GM18873 (cell line): ENCODE measurements around the gene DCDC1.

Experiments used
- ATAC-seq: cut with Tn5 transposase; IDR thresholded peaks from one replicate; pipeline ENCODE4 v1.9.1; 2021; ENCODE audit warnings: mild to moderate bottlenecking, moderate library complexity, moderate number of reproducible peaks; ENCODE audit not compliant: unreplicated experiment, low FRiP score

The DCDC1 gene

GRCh38 chr11:31114442-31114841 is 255.1 kb downstream of the DCDC1 start:
- no peak for ATAC-seq

GRCh38 chr11:31110830-31111229 is 258.7 kb downstream of the DCDC1 start:
- no peak for ATAC-seq

- no peak for ATAC-seq
Measured at GRCh38 chr11:31109446-31109845, 260.1 kb downstream of the DCDC1 start.

- ATAC-seq, result no peak
Measured at GRCh38 chr11:31107649-31108048, 261.9 kb downstream of the DCDC1 start.

- peak; percentile 86 for ATAC-seq
Measured at GRCh38 chr11:31106968-31107576, 262.5 kb downstream of the DCDC1 start.

GRCh38 chr11:31106326-31106725 is 263.2 kb downstream of the DCDC1 start:
- no peak for ATAC-seq

GRCh38 chr11:31102875-31103274 is 266.7 kb downstream of the DCDC1 start:
- no peak for ATAC-seq

GRCh38 chr11:31102316-31102715 is 267.2 kb downstream of the DCDC1 start:
- no peak for ATAC-seq

- no peak for ATAC-seq
Measured at GRCh38 chr11:31096191-31096805, 273.2 kb downstream of the DCDC1 start.

- ATAC-seq, result no peak
Measured at GRCh38 chr11:31092638-31093037, 276.9 kb downstream of the DCDC1 start.

- no peak for ATAC-seq
Measured at GRCh38 chr11:31089117-31089516, 280.4 kb downstream of the DCDC1 start.

- no peak for ATAC-seq
Measured at GRCh38 chr11:31069447-31070205, 299.9 kb downstream of the DCDC1 start.

GRCh38 chr11:31060880-31061279 is 308.7 kb downstream of the DCDC1 start:
- ATAC-seq, result no peak

GRCh38 chr11:31059529-31059928 is 310.0 kb downstream of the DCDC1 start:
- ATAC-seq, result no peak

GRCh38 chr11:31050061-31050765 is 319.3 kb downstream of the DCDC1 start:
- ATAC-seq, result no peak

GRCh38 chr11:31045335-31045734 is 324.2 kb downstream of the DCDC1 start:
- no peak for ATAC-seq

- no peak for ATAC-seq
Measured at GRCh38 chr11:31030138-31030792, 339.3 kb downstream of the DCDC1 start.

- ATAC-seq, result no peak
Measured at GRCh38 chr11:31026315-31026714, 343.2 kb downstream of the DCDC1 start.

- ATAC-seq, result no peak
Measured at GRCh38 chr11:31022080-31022479, 347.5 kb downstream of the DCDC1 start.

- no peak for ATAC-seq
Measured at GRCh38 chr11:31019786-31020185, 349.8 kb downstream of the DCDC1 start.

- ATAC-seq, result no peak
Measured at GRCh38 chr11:31005202-31005601, 364.3 kb downstream of the DCDC1 start.
